GM23338 (cell line): ENCODE results near the gene ME3. TPM values are rescaled to one million over a fixed set of nuclear protein-coding genes. Genes with fewer than 3 reads are reported as not detected.

ENCODE experiments used
- ATAC-seq: fragments of 200-7000 bp; cut with Tn5 transposase; 3 replicates; pipeline ENCODE4 v1.9.1; 2020
- DNase-seq: peaks from one replicate; pipeline ENCODE4 v3.0.0-alpha.2; 2015; ENCODE audit warnings: low spot score
- H2AFZ ChIP-seq: fragments of 200-600 bp; sonication (generic); 2 replicates; pipeline ENCODE4 v1.8.0; 2016; ENCODE audit warnings: antibody characterized with exemption, mild to moderate bottlenecking, moderate library complexity
- H3F3A ChIP-seq: fragments of 200-600 bp; sonication (generic); replicated peaks from 2 replicates; pipeline ENCODE4 v1.8.0; 2017; ENCODE audit warnings: antibody characterized with exemption, mixed run types, low read depth
- H3K27ac ChIP-seq: fragments of 200-600 bp; sonication (generic); 2 replicates; pipeline ENCODE4 v1.6.1; 2016; ENCODE audit warnings: low read depth
- H3K27me3 ChIP-seq: fragments of 200-600 bp; sonication (generic); 2 replicates; pipeline ENCODE4 v1.8.0; 2016; ENCODE audit warnings: mild to moderate bottlenecking, mixed run types, moderate library complexity; ENCODE audit not compliant: insufficient read depth
- H3K36me3 ChIP-seq: fragments of 200-600 bp; sonication (generic); 2 replicates; pipeline ENCODE4 v1.8.0; 2016; ENCODE audit warnings: mild to moderate bottlenecking; ENCODE audit not compliant: insufficient read depth
- H3K4me1 ChIP-seq: fragments of 200-600 bp; sonication (generic); 2 replicates; pipeline ENCODE4 v1.8.0; 2016; ENCODE audit warnings: mild to moderate bottlenecking, moderate library complexity; ENCODE audit not compliant: insufficient read depth
- H3K4me2 ChIP-seq: fragments of 200-600 bp; sonication (generic); 2 replicates; pipeline ENCODE4 v1.7.1; 2017; ENCODE audit warnings: mixed run types
- H3K4me3 ChIP-seq: fragments of 200-600 bp; sonication (generic); 2 replicates; pipeline ENCODE4 v1.6.1; 2016; ENCODE audit warnings: mixed run types
- H3K79me2 ChIP-seq: fragments of 200-600 bp; sonication (generic); replicated peaks from 2 replicates; pipeline ENCODE4 v1.8.0; 2017; ENCODE audit warnings: mild to moderate bottlenecking; ENCODE audit not compliant: insufficient read depth
- H3K9me2 ChIP-seq: fragments of 200-600 bp; sonication (generic); 2 replicates; pipeline ENCODE4 v1.8.0; 2017; ENCODE audit not compliant: insufficient read depth
- H4K20me1 ChIP-seq: fragments of 200-600 bp; sonication (generic); replicated peaks from 2 replicates; pipeline ENCODE4 v1.8.0; 2017; ENCODE audit warnings: mild to moderate bottlenecking; ENCODE audit not compliant: insufficient read depth
- H3K27ac Mint-ChIP-seq: 2 replicates; pipeline ENCODE4 v1.8.0; 2020; ENCODE audit warnings: inconsistent platforms, mild to moderate bottlenecking, moderate library complexity, mixed read lengths
- H3K27me3 Mint-ChIP-seq: 3 replicates; pipeline ENCODE4 v1.8.0; 2022; ENCODE audit warnings: low read depth, mild to moderate bottlenecking, moderate library complexity, mixed read lengths, inconsistent platforms; ENCODE audit not compliant: insufficient read depth, poor library complexity
- H3K36me3 Mint-ChIP-seq: 3 replicates; pipeline ENCODE4 v1.8.0; 2021; ENCODE audit warnings: low read depth, mild to moderate bottlenecking, inconsistent platforms, moderate library complexity, mixed read lengths
- H3K4me1 Mint-ChIP-seq: 3 replicates; pipeline ENCODE4 v1.8.0; 2020; ENCODE audit warnings: mild to moderate bottlenecking, inconsistent platforms, mixed read lengths
- H3K4me3 Mint-ChIP-seq: 3 replicates; pipeline ENCODE4 v1.8.0; 2021; ENCODE audit warnings: moderate library complexity, mild to moderate bottlenecking, inconsistent platforms, mixed read lengths
- H3K9me3 Mint-ChIP-seq: 3 replicates; pipeline ENCODE4 v1.8.0; 2020; ENCODE audit warnings: moderate library complexity, mild to moderate bottlenecking, inconsistent platforms, mixed read lengths
- CREB1 ChIP-seq: fragments of 250-450 bp; sonication (Bioruptor Pico); IDR thresholded peaks from 2 replicates; pipeline ENCODE4 v1.5.0; 2020; ENCODE audit warnings: low read depth, mild to moderate bottlenecking, moderate library complexity
- EZH2 ChIP-seq: fragments of 200-600 bp; sonication (generic); IDR thresholded peaks from one replicate; pipeline ENCODE4 v1.8.0; 2017; ENCODE audit warnings: antibody characterized with exemption, mild to moderate bottlenecking, low read depth; ENCODE audit not compliant: unreplicated experiment
- EZH2phosphoT487 ChIP-seq: fragments of 200-600 bp; sonication (generic); IDR thresholded peaks from one replicate; pipeline ENCODE4 v1.8.1; 2018; ENCODE audit warnings: antibody characterized with exemption; ENCODE audit not compliant: unreplicated experiment
- POLR2AphosphoS5 ChIP-seq: IDR thresholded peaks from 2 replicates; pipeline ENCODE4 v1.6.1; 2016; ENCODE audit warnings: antibody characterized with exemption, low read depth
- STAT1 ChIP-seq: IDR thresholded peaks from one replicate; pipeline ENCODE4 v1.6.1; 2016; ENCODE audit warnings: antibody characterized with exemption; ENCODE audit not compliant: unreplicated experiment
- ZNF114 ChIP-seq: fragments of 250-450 bp; sonication (Bioruptor Pico); IDR thresholded peaks from 2 replicates; pipeline ENCODE4 v1.5.0; 2020; ENCODE audit warnings: mild to moderate bottlenecking, moderate library complexity
- ZNF331 ChIP-seq: fragments of 250-450 bp; sonication (Bioruptor Pico); IDR thresholded peaks from 2 replicates; pipeline ENCODE4 v1.5.0; 2020; ENCODE audit warnings: low read depth, mild to moderate bottlenecking, moderate library complexity
- polyA plus RNA-seq: library from polyadenylated mRNA; unstranded; fragments of >200 nt; fragmentation: Nextera tagmentation; extraction: Ambion mirVana; gene quantifications from 2 replicates; pipeline ENCODE4 v1.2.1, GENCODE V29; 2016
- total RNA-seq: library from RNA; depleted of rRNA; stranded (reverse); fragments of >200 nt; shearing (Covaris generic); gene quantifications from 2 replicates; pipeline ENCODE4 v1.2.3, GENCODE V29; 2014
- TF ChIP-seq, protein P1 (sequence below): IDR thresholded peaks from 2 replicates; pipeline ENCODE4 v1.6.1; 2016; ENCODE audit warnings: antibody characterized with exemption
- TF ChIP-seq, protein P2 (sequence below), 2 experiments: fragments of 200-600 bp in 1 of 2; sonication (generic) in 1 of 2; conservative IDR thresholded peaks; 2 replicates each; pipeline versions ENCODE4 v1.5.1 to v1.6.1; 2016 to 2017; ENCODE audit warnings: antibody characterized with exemption in 2 of 2, low read depth in 2 of 2, mild to moderate bottlenecking in 2 of 2, moderate library complexity in 1 of 2

Gene ME3
- total and polyA plus RNA-seq, 2 experiments from 2014 or later = 1.3 to 4.0 TPM

DNA sequence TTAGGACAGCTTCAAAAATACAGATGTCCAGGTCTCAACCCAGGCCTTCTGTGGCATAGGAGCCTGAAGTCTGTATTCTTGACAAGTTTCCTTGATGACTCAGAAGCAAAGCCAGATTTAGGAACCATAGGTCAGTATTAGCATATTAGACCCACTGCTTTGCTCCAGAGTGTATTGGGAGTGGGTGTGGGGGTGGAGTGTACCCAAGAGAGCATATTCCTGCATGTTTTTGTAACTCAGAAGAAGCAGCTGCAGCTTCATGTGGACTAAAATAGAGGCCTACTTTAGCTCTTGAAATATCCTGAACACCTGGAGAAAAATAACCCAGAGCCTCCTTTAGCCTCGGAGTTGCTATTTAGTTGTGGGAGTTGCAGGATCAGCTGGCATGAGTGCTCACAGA lies 191.0 kb downstream of the ME3 start:
- Histone ChIP-seq H3K27ac (no peak overlapping the region), H3K9me2 (0 out of 2 replicates have a peak, but pooled peaks cover 3% of the 10 kb centered on the region), H3K36me3 (no peaks in the 10 kb centered on the region), H3K4me1 (peaks cover 9% of the 10 kb centered on the region; the same call in 1 of the 2 replicates), H3K79me2 (no peaks in the 10 kb centered on the region), H3K4me3 (no peak overlapping the region), H3K27me3 (no peaks in the 10 kb centered on the region), H2AFZ (no peak overlapping the region), H3F3A (no peaks in the 10 kb centered on the region), H3K4me2 (no peak overlapping the region), H4K20me1 (no peaks in the 10 kb centered on the region)
- DNase-seq (no peak), ATAC-seq (no peak)
- no peak overlapping the region for H3K4me3 Mint-ChIP-seq
- TF ChIP-seq, protein P1, sequence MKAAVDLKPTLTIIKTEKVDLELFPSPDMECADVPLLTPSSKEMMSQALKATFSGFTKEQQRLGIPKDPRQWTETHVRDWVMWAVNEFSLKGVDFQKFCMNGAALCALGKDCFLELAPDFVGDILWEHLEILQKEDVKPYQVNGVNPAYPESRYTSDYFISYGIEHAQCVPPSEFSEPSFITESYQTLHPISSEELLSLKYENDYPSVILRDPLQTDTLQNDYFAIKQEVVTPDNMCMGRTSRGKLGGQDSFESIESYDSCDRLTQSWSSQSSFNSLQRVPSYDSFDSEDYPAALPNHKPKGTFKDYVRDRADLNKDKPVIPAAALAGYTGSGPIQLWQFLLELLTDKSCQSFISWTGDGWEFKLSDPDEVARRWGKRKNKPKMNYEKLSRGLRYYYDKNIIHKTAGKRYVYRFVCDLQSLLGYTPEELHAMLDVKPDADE = no peak
- no peak for TF ChIP-seq ZNF114 (CRISPR knock-in tag)
- H3K36me3 Mint-ChIP-seq = no peaks in the 10 kb centered on the region
- H3K4me1 Mint-ChIP-seq = peaks cover 11% of the 10 kb centered on the region; the same call in 2 of the 3 replicates
- no peaks in the 10 kb centered on the region for H3K9me3 Mint-ChIP-seq
- H3K27ac Mint-ChIP-seq = no peak overlapping the region
- no peaks in the 10 kb centered on the region for H3K27me3 Mint-ChIP-seq

DNA sequence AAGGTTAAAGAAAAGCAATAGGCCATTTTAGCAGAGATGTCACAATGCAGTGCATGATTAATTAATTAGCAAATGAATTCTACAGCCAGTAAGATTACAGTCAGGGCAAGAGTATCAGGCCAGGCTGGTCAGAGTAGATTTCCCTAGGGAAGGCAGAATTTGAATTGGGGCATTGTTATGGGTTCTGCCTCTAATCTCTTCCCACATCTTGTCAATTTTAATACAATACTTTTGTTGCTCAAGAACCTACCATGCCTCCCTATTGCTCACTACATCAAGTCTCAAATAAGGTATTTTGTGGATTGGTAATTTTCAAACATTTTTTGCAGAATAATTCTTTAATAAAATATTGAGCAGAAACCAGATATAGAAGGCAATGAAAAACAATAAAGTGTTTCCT lies 194.1 kb downstream of the ME3 start:
- Histone ChIP-seq H3K27me3 (no peaks in the 10 kb centered on the region), H3K36me3 (no peaks in the 10 kb centered on the region), H3K27ac (no peak overlapping the region), H3K9me2 (peaks cover 10% of the 10 kb centered on the region), H3K4me1 (0 out of 2 replicates have a peak, but pooled peaks cover 9% of the 10 kb centered on the region), H2AFZ (no peak overlapping the region), H3F3A (no peaks in the 10 kb centered on the region), H4K20me1 (no peaks in the 10 kb centered on the region), H3K4me2 (no peak overlapping the region), H3K4me3 (no peak overlapping the region), H3K79me2 (no peaks in the 10 kb centered on the region)
- Mint-ChIP-seq H3K27ac (no peak overlapping the region), H3K4me1 (peaks cover 11% of the 10 kb centered on the region; the same call in 2 of the 3 replicates), H3K9me3 (no peaks in the 10 kb centered on the region), H3K27me3 (no peaks in the 10 kb centered on the region), H3K4me3 (no peak overlapping the region), H3K36me3 (no peaks in the 10 kb centered on the region)
- DNase-seq (no peak), ATAC-seq (no peak)
- TF ChIP-seq, protein P1 = no peak
- TF ChIP-seq POLR2AphosphoS5 (no peak), CREB1 (CRISPR knock-in tag) (no peak)

DNA sequence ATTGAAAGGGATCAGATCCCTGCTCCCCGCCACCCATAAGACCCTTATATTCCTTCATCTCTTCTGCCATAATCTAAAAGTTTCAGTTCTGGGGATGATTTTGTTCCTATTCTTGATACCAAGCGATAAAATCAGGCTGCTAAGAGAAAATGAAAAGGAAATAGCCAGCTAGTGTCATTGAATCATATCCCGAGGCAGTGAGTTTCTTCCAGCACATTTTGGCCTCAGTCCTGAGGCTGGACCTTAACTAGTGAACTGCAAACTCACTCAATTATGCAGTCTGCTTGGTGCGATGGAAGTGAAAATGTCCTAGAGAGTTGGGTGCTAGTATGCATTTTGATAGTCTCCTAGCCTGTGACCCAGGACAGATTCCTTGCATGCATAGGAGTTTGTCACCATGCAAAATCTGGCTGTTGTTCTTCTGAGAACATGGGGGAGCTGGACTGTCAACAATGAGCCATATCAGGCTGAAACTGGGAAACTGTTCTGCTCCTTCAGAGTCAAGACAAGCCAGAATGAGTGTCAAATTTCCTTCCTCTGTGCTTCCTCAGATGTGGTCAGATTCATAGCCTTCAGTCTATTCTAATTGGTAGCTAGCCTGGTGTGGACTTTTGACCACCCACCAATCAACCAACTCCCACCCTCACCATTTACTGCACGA lies 194.8 kb downstream of the ME3 start:
- Mint-ChIP-seq H3K27ac (peak overlapping the region; percentile 12; the same call in 1 of the 2 replicates), H3K4me3 (no peak overlapping the region), H3K4me1 (peaks cover 11% of the 10 kb centered on the region; the same call in 2 of the 3 replicates)
- TF ChIP-seq EZH2 (no peak), STAT1 (no peak), EZH2phosphoT487 (no peak), ZNF331 (CRISPR knock-in tag) (no peak), CREB1 (CRISPR knock-in tag) (no peak)
- TF ChIP-seq, protein P1 = no peak
- TF ChIP-seq, protein P2, sequence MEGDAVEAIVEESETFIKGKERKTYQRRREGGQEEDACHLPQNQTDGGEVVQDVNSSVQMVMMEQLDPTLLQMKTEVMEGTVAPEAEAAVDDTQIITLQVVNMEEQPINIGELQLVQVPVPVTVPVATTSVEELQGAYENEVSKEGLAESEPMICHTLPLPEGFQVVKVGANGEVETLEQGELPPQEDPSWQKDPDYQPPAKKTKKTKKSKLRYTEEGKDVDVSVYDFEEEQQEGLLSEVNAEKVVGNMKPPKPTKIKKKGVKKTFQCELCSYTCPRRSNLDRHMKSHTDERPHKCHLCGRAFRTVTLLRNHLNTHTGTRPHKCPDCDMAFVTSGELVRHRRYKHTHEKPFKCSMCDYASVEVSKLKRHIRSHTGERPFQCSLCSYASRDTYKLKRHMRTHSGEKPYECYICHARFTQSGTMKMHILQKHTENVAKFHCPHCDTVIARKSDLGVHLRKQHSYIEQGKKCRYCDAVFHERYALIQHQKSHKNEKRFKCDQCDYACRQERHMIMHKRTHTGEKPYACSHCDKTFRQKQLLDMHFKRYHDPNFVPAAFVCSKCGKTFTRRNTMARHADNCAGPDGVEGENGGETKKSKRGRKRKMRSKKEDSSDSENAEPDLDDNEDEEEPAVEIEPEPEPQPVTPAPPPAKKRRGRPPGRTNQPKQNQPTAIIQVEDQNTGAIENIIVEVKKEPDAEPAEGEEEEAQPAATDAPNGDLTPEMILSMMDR (conservative IDR thresholded peaks at IDR 0.05; ENCODE audit: low read depth in 2 of 2) = no peak

More for the DNA sequence above, 194.8 kb downstream of the ME3 start:
- Histone ChIP-seq H3K27me3 (no peaks in the 10 kb centered on the region), H3K9me2 (peaks cover 9% of the 10 kb centered on the region), H3K4me3 (no peak overlapping the region), H2AFZ (no peak overlapping the region), H3K27ac (no peak overlapping the region), H3K79me2 (no peaks in the 10 kb centered on the region), H3K36me3 (no peaks in the 10 kb centered on the region), H3K4me2 (no peak overlapping the region), H3F3A (no peaks in the 10 kb centered on the region), H4K20me1 (no peaks in the 10 kb centered on the region), H3K4me1 (0 out of 2 replicates have a peak, but pooled peaks cover 9% of the 10 kb centered on the region)
- Mint-ChIP-seq H3K27me3 (no peaks in the 10 kb centered on the region), H3K9me3 (no peaks in the 10 kb centered on the region), H3K36me3 (no peaks in the 10 kb centered on the region)
- DNase-seq (no peak), ATAC-seq (no peak)
